Fibroblast of upper back skin (primary cell): Measurements from ENCODE around the gene MRPL40.
"Not testable (repeated sequence)": the region's sequence is repeated elsewhere in the genome, so short reads cannot be mapped to it uniquely, and the experiment has no call there.

Source experiments
- DNase-seq: peaks from one replicate; pipeline ENCODE4 v3.0.0-alpha.2; 2013

Gene MRPL40

GRCh38 chr22:19407649-19408606 lies 24.4 kb upstream of the MRPL40 start:
- peak; percentile 53 for DNase-seq

- DNase-seq, result no peak
Measured at GRCh38 chr22:19410941-19411689, 21.2 kb upstream of the MRPL40 start.

- DNase-seq, result no peak
Measured at GRCh38 chr22:19411690-19412045, 20.7 kb upstream of the MRPL40 start.

- DNase-seq, result no peak
Measured at GRCh38 chr22:19412478-19412877, 19.9 kb upstream of the MRPL40 start.

GRCh38 chr22:19412923-19413322 lies 19.4 kb upstream of the MRPL40 start:
- DNase-seq, result no peak

GRCh38 chr22:19419086-19419463 lies 13.3 kb upstream of the MRPL40 start:
- DNase-seq, result no peak

GRCh38 chr22:19419464-19420178 lies 12.7 kb upstream of the MRPL40 start:
- DNase-seq, result no peak

GRCh38 chr22:19420321-19420720 lies 12.0 kb upstream of the MRPL40 start:
- DNase-seq, result no peak

- no peak for DNase-seq
Measured at GRCh38 chr22:19422440-19423301, 9.7 kb upstream of the MRPL40 start.

GRCh38 chr22:19424186-19424500 lies 8.2 kb upstream of the MRPL40 start:
- DNase-seq, result no peak

GRCh38 chr22:19429950-19430889 lies 2.1 kb upstream of the MRPL40 start:
- peak; percentile 60 for DNase-seq

GRCh38 chr22:19430890-19431541 lies 1.3 kb upstream of the MRPL40 start:
- peak; percentile 11 for DNase-seq

GRCh38 chr22:19431649-19432132 lies 654 bp upstream of the MRPL40 start, which contains the start of gene HIRA:
Gene HIRA, minus strand, starts transcription at chr22:19431733. Its CDS starts 257 bp downstream, at chr22:19431476.
- DNase-seq, result peak; percentile 68

GRCh38 chr22:19434401-19434800 lies 2.1 kb downstream of the MRPL40 start:
- DNase-seq, result no peak

- no peak for DNase-seq
Measured at GRCh38 chr22:19434829-19435580, 2.7 kb downstream of the MRPL40 start.

- not testable (repeated sequence) for DNase-seq
Measured at GRCh38 chr22:19436444-19437161, 4.3 kb downstream of the MRPL40 start.

- DNase-seq, result no peak
Measured at GRCh38 chr22:19438298-19438697, 6.0 kb downstream of the MRPL40 start.

GRCh38 chr22:19440411-19441195 lies 8.3 kb downstream of the MRPL40 start:
- DNase-seq, result no peak
